HepG2 (cell line): ENCODE measurements around the gene HELZ.
"Not testable (repeated sequence)": the region's sequence is repeated elsewhere in the genome, so short reads cannot be mapped to it uniquely, and the experiment has no call there.

Experiments used
- HNRNPL ChIP-seq: fragments of 200-400 bp; formaldehyde crosslinking; IDR thresholded peaks from 2 replicates; pipeline ENCODE4 v1.6.1; 2017; ENCODE audit warnings: mild to moderate bottlenecking, low read depth, low read length
- PHF5A ChIP-seq: IDR thresholded peaks from one replicate; pipeline ENCODE4 v1.6.1; 2018; ENCODE audit warnings: low read depth, missing genetic modification reagents; ENCODE audit not compliant: unreplicated experiment
- TCF12 ChIP-seq, 2 experiments: fragments of 450-650 bp in 1 of 2; sonication (generic) in 1 of 2; formaldehyde crosslinking in 1 of 2; IDR thresholded peaks; 2 replicates each; pipeline versions ENCODE4 v1.6.1 to v1.8.0; 2017 to 2022; ENCODE audit warnings: antibody characterized with exemption in 1 of 2, mild to moderate bottlenecking in 1 of 2, missing genetic modification reagents in 1 of 2, moderate library complexity in 1 of 2
- ZFP37 ChIP-seq: sonication (generic); formaldehyde crosslinking; IDR thresholded peaks from 2 replicates; pipeline ENCODE4 v1.4.0; 2020; ENCODE audit warnings: missing genetic modification reagents, borderline replicate concordance
- ZFP41 ChIP-seq: sonication (generic); formaldehyde crosslinking; IDR thresholded peaks from 2 replicates; pipeline ENCODE4 v1.4.0; 2020; ENCODE audit warnings: mild to moderate bottlenecking, missing genetic modification reagents, borderline replicate concordance
- ZNF335 ChIP-seq: sonication (generic); formaldehyde crosslinking; IDR thresholded peaks from 2 replicates; pipeline ENCODE4 v1.4.0; 2020; ENCODE audit warnings: missing genetic modification reagents
- ZNF510 ChIP-seq: sonication (generic); formaldehyde crosslinking; IDR thresholded peaks from 2 replicates; pipeline ENCODE4 v1.4.0; 2020; ENCODE audit warnings: low read depth, mild to moderate bottlenecking, missing genetic modification reagents
- ZNF589 ChIP-seq: sonication (generic); formaldehyde crosslinking; conservative IDR thresholded peaks from 2 replicates; pipeline ENCODE4 v1.8.0; 2022; ENCODE audit warnings: mild to moderate bottlenecking, moderate library complexity, missing genetic modification reagents
- ZNF703 ChIP-seq: sonication (generic); formaldehyde crosslinking; IDR thresholded peaks from 2 replicates; pipeline ENCODE4 v1.5.1; 2020; ENCODE audit warnings: missing genetic modification reagents, mild to moderate bottlenecking, moderate library complexity, borderline replicate concordance
- TF ChIP-seq, protein P1 (sequence below): sonication (generic); formaldehyde crosslinking; IDR thresholded peaks from 2 replicates; pipeline ENCODE4 v1.8.1; 2023; ENCODE audit warnings: mild to moderate bottlenecking, inconsistent platforms, moderate library complexity, missing genetic modification reagents, borderline replicate concordance
- TF ChIP-seq, protein P2 (sequence below): sonication (generic); formaldehyde crosslinking; IDR thresholded peaks from 2 replicates; pipeline ENCODE4 v1.5.0; 2020; ENCODE audit warnings: mild to moderate bottlenecking, missing genetic modification reagents, moderate library complexity
- TF ChIP-seq, protein P3 (sequence below): sonication (generic); formaldehyde crosslinking; IDR thresholded peaks from 2 replicates; pipeline ENCODE4 v1.4.0; 2020; ENCODE audit warnings: mild to moderate bottlenecking, missing genetic modification reagents

DNA sequence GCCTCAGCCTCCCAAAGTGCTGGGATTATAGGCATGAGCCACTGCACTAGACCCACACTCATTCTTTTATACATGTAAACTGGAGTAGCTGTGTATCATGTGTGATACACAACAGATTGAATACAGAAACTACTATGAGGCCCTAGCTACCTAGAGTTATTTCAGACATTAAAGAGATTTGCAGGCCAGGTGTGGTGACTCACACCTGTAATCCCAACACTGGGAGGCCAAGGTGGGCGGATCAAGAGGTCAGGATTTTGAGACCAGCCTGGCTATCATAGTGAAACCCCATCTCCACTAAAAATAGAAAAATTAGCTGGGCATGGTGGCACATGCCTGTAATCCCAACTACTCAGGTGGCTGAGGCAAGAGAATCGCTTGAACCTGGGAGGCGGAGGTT is 41.8 kb upstream of the HELZ start:
- TF ChIP-seq, protein P1, sequence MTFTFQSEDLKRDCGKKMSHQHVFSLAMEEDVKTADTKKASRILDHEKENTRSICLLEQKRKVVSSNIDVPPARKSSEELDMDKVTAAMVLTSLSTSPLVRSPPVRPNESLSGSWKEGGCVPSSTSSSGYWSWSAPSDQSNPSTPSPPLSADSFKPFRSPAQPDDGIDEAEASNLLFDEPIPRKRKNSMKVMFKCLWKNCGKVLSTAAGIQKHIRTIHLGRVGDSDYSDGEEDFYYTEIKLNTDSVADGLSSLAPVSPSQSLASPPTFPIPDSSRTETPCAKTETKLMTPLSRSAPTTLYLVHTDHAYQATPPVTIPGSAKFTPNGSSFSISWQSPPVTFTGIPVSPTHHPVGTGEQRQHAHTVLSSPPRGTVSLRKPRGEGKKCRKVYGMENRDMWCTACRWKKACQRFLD = not testable (repeated sequence)
- TF ChIP-seq, protein P2, sequence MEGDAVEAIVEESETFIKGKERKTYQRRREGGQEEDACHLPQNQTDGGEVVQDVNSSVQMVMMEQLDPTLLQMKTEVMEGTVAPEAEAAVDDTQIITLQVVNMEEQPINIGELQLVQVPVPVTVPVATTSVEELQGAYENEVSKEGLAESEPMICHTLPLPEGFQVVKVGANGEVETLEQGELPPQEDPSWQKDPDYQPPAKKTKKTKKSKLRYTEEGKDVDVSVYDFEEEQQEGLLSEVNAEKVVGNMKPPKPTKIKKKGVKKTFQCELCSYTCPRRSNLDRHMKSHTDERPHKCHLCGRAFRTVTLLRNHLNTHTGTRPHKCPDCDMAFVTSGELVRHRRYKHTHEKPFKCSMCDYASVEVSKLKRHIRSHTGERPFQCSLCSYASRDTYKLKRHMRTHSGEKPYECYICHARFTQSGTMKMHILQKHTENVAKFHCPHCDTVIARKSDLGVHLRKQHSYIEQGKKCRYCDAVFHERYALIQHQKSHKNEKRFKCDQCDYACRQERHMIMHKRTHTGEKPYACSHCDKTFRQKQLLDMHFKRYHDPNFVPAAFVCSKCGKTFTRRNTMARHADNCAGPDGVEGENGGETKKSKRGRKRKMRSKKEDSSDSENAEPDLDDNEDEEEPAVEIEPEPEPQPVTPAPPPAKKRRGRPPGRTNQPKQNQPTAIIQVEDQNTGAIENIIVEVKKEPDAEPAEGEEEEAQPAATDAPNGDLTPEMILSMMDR (CRISPR knock-in tag) = not testable (repeated sequence)
- not testable (repeated sequence) for TF ChIP-seq ZFP37 (CRISPR knock-in tag); ZFP41 (CRISPR knock-in tag); ZNF510 (CRISPR knock-in tag); ZNF589; ZNF335 (CRISPR knock-in tag); ZNF703 (CRISPR knock-in tag); PHF5A (CRISPR knock-in tag); TCF12 (IDR thresholded peaks at IDR 0.05); TCF12 (CRISPR knock-in tag; IDR thresholded peaks at IDR 0.05); HNRNPL
- TF ChIP-seq, protein P3, sequence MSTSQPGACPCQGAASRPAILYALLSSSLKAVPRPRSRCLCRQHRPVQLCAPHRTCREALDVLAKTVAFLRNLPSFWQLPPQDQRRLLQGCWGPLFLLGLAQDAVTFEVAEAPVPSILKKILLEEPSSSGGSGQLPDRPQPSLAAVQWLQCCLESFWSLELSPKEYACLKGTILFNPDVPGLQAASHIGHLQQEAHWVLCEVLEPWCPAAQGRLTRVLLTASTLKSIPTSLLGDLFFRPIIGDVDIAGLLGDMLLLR = not testable (repeated sequence)
